GM18858 (cell line): ENCODE results near the gene ATP1A2.

Experiments
- ATAC-seq: cut with Tn5 transposase; IDR thresholded peaks from one replicate; pipeline ENCODE4 v1.9.1; 2021; ENCODE audit not compliant: unreplicated experiment

Gene ATP1A2

GRCh38 chr1:160084771-160085321 lies 30.7 kb upstream of the ATP1A2 start:
- no peak for ATAC-seq

GRCh38 chr1:160085686-160086455 lies 29.7 kb upstream of the ATP1A2 start:
- no peak for ATAC-seq

DNA sequence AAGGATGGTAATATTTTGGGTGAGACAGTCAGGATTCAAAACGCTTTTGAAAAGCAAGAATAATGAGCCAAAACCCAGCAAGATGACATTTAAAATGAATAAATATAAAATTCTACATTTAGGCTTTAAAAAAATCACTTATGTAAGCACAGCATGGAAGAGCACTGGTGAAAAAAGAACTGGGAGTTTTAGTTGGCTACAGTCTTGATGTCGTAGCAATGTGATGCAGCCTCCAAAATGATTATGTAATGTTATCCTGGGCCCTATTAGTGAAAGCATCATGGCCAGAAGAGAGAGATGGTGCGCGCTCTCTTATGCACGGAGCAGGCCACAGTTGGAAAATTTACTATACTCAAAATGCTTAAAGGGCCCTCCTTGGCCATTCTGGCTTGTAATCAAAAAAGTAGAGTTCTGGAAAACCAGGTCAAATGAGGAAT lies 29.1 kb upstream of the ATP1A2 start:
- no peak for ATAC-seq

- no peak for ATAC-seq
These were observed 28.4 kb upstream of the ATP1A2 start for GRCh38 chr1:160087118-160087662.

GRCh38 chr1:160089883-160090282 lies 25.7 kb upstream of the ATP1A2 start:
- ATAC-seq: no peak

- ATAC-seq: no peak
These were observed 24.8 kb upstream of the ATP1A2 start for GRCh38 chr1:160090760-160091159.

DNA sequence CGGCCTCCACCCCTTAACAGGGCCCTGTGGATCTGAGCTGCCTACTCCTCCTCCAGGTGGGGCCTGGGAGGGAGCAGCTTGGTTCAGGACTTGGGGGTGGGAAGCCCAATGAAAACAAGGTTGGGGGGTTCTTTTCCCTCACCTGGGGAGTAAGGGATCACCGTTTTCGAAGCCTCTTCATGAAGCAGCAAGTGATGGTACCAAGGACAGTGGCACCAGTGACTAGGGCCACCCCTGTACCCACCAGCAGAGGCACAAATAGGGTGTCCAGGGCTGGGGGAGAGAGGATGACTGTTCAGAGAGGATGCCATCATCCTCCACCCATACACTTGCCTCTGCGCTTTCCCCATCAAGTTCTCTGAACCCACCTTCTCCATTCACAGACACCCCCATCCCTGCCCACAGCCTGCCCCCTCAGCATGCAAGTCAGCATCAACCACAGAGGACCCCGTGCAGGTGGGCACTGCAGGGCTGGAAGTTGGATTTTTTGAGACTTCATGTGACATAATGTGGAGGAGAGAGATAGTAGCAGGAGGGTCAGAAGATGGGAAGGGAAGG lies 23.8 kb upstream of the ATP1A2 start:
- ATAC-seq: no peak

GRCh38 chr1:160092366-160093068 lies 23.0 kb upstream of the ATP1A2 start:
- no peak for ATAC-seq

- no peak for ATAC-seq
These were observed 22.5 kb upstream of the ATP1A2 start for GRCh38 chr1:160093069-160093395.

GRCh38 chr1:160093624-160094290 lies 21.8 kb upstream of the ATP1A2 start:
- ATAC-seq: no peak

GRCh38 chr1:160094291-160094625 lies 21.3 kb upstream of the ATP1A2 start:
- no peak for ATAC-seq

- no peak for ATAC-seq
These were observed 20.8 kb upstream of the ATP1A2 start for GRCh38 chr1:160094806-160095205.

DNA sequence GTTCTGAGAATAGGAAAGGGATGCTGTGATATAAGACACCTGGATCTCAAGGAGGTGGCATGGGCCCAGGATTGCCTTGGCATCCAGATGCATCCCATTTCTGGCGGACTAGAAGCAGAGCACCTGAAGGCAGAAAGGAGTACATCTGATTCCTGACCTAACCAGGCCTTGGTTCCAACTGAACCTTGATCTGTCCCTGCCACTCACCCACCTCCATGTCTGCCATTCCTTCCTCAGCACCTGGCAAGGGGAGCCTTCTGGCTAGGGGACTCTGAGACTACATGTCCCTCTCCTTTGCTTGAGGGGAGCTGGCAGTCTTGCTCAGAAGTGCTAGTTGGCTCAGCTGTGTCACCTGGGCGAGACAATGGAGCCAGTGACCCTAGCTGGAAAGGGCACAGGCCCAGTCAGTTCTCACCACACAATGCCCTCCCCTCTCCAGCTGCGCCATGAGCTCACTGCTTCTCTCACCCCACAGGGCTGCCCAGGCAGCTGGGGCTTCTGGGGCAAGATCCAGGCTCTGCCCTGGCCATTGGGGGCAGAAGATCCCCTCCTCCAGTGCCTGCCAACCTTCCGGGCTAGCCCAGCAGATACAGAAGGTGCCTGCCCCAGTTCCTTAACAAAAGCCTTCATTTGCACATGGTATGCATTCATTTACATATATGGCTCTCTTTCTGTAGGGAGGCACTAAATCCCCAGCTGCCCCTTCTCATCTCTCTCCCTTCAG lies 20.0 kb upstream of the ATP1A2 start:
- no peak for ATAC-seq

DNA sequence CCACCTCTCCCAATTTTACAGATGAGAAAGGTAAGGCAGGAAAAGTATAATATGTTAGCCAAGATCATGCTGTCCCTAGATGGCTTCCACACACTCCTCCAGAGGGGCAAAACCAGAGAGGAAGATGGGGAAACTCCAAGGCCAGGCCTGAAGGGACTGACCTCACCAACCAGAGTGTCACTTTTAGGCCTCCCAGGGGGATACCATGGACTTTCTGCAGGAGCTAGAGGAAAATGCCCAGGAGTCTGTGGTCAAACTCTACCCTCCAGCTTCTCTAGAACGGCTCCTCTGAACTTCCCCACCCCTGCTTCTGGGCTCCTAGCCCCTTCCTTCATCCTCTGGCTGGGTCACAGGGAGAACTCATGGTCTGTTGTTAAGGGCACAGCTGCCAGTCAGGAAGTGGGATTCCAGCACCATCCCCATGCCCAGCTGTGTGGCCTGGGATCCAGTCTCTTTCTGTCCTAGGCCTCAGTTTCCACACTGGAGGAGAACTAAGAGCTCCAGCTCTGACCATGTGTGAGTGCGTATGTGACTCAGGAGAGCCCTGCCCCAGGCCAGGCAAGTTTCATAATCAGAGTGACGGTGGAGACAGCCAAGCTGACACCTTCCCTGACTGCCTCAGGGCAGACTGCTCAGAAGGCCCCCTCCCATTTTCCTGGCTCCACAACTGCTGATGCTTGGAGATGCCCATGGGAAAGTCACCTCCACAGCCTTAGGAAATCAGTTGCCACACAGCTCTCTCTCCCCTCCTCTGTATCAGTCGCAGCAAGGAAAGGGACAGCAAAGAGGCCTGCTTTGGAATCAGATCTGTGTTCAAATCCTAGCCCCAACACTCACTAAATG lies 19.1 kb upstream of the ATP1A2 start:
- ATAC-seq: no peak

DNA sequence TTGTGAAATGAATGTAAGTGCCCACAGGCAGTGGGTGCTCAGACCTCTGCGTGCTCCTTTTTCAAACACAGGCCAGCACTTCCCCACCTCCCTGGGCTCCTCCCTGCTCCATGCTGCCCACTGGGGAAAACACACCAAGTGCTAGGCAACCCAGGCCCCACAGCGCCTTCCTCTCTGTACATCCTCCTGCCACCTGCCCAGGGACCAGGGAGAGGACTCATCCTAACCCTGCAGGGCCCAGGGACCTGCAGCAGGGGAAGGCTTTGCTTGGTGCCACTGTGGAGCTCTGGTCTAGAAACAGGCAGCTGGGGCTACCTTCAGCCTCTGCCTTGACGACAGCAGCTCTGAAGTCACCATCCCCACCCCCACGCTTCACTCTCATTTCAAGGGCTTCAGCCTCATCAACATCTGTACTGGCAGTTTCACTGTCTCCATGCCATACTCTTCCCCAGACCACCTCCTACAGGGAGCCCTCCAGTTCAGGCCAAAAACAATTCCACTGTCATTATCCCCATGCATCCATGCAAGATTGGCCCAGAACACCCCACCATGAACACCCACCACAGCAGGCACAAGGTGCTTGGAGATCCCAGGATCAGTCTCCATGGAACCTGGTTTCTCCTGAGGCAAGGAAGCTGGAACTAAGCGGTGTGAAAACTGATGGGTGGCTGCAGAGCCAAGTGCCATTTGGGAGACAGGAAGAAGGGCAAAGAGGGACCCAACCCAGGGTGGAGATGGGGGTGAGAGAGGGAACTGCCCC lies 18.2 kb upstream of the ATP1A2 start:
- no peak for ATAC-seq

- no peak for ATAC-seq
These were observed 17.4 kb upstream of the ATP1A2 start, which contains the start of gene IGSF8 for GRCh38 chr1:160097911-160098851. TSS of gene IGSF8 (minus strand) at chr1:160098619. CDS start at chr1:160098472, 147 bp downstream.

DNA sequence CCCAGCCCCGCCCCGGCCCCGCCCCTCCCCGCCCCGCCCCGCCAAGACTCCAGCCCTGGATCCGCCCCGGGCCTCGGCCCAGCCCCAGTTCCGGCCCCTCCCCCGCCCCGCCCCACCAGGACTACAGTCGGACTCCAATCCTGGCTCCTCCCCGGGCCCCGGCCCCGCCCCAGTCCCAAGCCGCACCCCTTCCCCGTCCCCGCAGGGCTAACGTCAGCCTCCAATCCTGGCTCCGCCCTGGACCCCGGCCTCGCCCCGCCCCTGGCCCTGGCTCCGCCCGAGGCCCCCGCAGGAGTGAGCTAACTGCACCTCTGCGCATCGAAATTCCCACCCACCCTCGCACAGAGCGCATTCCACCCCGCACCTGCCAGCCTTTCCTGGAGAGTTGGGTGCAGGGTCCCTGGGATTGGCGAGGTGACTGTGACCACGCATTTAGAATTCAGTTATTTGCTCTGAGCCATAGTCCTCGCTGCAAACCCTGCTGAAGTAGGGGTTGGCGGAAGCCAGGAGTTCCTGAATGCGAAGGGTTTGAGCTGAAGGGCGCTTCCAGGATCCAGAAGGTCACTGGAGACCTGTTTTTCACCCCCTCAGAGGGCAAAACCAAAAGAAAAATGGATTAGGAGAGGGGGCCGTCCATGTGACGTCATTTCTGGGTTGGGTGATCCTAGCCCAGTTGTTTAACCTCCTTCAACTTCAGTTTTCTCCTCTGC lies 16.6 kb upstream of the ATP1A2 start:
- peak; percentile 55 for ATAC-seq
